HG03442 (cell line): Measurements from ENCODE around the gene NBPF11.
"Not testable (repeated sequence)": the region's sequence is repeated elsewhere in the genome, so short reads cannot be mapped to it uniquely, and the experiment has no call there.

Experiments
- ATAC-seq: cut with Tn5 transposase; IDR thresholded peaks from one replicate; pipeline ENCODE4 v1.9.1; 2021; ENCODE audit warnings: mild to moderate bottlenecking, moderate library complexity; ENCODE audit not compliant: unreplicated experiment

NBPF11 gene

GRCh38 chr1:148151371-148151819 is 686 bp downstream of the NBPF11 start:
- ATAC-seq, result peak; percentile 9

DNA sequence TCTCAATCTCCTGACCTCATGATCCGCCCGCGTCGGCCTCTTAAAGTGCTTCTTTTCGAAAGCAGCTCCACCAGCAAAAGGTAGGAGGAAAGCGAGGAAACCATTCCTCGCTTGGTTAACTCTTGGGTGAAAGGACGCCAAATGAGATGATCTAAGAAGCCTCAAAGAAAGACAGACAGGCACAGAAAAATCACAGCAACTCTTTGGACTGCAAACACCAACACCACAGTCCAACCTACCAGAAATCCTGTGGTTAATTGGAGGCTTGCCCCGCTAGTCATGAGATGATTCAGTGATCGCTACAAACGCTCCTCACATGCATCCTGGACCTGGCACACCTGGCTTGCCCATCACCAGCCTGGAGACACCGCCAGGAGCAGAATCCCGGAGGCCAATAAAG is 1.1 kb downstream of the NBPF11 start:
- not testable (repeated sequence) for ATAC-seq

DNA sequence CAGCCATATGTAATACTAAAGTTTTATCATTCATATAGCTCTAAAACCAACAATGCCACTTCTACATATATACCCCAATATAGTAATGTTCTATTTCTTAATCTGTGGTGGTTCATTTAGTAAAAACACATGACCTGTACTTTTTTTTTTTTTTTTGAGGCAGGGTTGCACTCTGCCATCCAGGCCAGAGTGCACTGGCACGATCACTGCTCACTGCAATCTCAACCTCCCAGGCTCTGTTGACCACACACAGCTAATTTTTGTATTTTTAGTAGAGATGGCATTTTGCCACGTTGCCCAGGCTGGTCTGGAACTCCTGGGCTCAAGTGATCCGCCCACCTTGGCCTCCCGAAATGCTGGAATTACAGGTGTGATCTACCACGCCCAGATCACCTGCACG is 2.1 kb downstream of the NBPF11 start:
- not testable (repeated sequence) for ATAC-seq

DNA sequence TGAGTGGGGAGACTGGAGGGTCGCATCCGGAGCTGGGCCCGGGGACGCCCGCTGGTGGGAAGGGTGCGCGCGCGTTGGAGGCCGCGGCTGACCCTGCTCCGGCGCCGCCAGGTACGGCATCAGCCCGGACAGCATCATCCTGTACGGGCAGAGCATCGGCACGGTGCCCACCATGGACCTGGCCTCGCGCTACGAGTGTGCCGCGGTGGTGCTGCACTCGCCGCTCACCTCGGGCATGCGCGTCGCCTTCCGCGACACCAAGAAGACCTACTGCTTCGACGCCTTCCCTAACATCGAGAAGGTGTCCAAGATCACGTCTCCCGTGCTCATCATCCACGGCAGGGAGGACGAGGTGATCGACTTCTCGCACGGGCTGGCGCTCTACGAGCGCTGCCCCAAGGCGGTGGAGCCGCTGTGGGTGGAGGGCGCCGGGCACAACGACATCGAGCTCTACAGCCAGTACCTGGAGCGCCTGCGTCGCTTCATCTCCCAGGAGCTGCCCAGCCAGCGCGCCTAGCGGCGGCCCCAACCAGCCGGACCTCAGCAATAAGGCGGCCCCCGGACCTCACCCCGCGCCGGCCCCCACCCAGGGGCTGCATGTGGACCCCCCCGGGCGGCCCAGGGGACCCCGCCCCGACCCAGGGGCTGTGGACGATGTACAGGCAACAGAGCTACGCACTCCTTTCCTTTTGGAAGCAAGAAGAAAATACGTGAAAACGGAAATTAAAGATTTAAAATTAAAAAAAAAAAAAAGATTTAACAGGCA is 2.8 kb downstream of the NBPF11 start:
- ATAC-seq, result not testable (repeated sequence)

GRCh38 chr1:148147052-148147838 is 4.8 kb downstream of the NBPF11 start:
- not testable (repeated sequence) for ATAC-seq

DNA sequence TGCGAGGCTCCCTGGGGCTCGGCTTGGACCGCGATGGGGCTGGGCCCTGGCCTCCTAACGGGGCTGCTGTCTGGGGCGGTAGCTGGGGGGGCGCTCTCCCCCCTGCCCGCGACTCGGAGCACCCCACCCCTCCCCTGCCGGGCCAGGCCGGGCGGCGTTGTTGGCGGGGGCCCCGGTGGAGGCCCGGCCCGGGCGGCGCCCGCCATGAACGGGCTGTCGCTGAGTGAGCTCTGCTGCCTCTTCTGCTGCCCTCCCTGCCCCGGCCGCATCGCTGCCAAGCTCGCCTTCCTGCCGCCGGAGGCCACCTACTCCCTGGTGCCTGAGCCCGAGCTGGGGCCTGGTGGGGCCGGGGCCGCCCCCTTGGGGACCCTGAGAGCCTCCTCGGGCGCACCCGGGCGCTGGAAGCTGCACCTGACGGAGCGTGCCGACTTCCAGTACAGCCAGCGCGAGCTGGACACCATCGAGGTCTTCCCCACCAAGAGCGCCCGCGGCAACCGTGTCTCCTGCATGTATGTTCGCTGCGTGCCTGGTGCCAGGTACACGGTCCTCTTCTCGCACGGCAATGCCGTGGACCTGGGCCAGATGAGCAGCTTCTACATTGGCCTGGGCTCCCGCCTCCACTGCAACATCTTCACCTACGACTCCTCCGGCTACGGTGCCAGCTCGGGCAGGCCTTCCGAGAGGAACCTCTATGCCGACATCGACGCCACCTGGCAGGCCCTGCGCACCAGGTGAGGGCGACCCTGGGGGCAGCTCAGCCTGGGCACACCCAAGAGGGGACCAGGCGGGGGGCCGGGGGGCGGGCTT is 5.7 kb downstream of the NBPF11 start:
- ATAC-seq, result not testable (repeated sequence)

GRCh38 chr1:148143223-148143622 is 8.9 kb downstream of the NBPF11 start:
- not testable (repeated sequence) for ATAC-seq

DNA sequence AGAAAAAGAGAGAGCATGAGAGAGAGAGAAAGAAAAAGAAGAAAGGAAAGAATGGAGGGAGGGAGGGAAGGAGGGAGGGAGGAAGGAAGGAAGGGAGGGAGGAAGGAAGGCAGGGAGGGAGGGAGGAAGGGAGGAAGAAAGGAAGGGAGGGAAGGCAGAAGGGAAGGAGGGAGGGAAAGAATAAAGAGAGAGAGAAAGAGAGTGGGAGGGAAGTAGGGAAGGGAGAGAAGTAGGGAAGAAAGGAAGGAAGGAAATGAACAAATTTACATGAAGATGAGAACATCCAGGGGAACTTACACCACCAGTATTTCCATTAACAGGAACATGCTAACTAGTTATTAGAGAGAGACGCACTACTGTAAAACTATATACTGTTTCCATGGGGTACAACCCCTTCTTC is 10.1 kb downstream of the NBPF11 start:
- not testable (repeated sequence) for ATAC-seq

- not testable (repeated sequence) for ATAC-seq
Observed at GRCh38 chr1:148138606-148139005, 13.5 kb downstream of the NBPF11 start.

GRCh38 chr1:148122341-148122740 is 29.7 kb downstream of the NBPF11 start:
- ATAC-seq, result not testable (repeated sequence)

DNA sequence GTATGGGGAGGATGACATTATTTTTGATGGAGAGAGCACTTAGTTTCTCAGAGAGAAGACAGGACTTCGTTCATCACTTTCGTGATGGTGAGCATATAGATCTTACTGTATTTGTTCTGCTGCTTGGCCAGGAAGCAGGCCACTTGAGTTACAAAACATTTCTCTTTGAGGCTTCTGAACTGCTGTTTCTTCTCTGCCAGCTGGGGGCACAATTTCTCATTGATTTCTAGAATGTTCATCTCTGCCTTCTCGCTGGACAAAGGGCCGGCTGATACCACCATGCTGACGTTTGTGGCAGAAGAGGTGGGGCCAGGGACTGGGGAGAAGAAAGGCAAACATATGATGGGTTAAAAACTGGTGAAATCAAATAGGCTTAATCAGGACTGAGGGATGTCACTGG is 31.7 kb downstream of the NBPF11 start:
- not testable (repeated sequence) for ATAC-seq

- ATAC-seq, result not testable (repeated sequence)
Observed at GRCh38 chr1:148095732-148096131, 56.3 kb downstream of the NBPF11 start.

GRCh38 chr1:148086196-148086595 is 65.9 kb downstream of the NBPF11 start:
- not testable (repeated sequence) for ATAC-seq

GRCh38 chr1:148081205-148081604 is 70.9 kb downstream of the NBPF11 start:
- ATAC-seq, result not testable (repeated sequence)

DNA sequence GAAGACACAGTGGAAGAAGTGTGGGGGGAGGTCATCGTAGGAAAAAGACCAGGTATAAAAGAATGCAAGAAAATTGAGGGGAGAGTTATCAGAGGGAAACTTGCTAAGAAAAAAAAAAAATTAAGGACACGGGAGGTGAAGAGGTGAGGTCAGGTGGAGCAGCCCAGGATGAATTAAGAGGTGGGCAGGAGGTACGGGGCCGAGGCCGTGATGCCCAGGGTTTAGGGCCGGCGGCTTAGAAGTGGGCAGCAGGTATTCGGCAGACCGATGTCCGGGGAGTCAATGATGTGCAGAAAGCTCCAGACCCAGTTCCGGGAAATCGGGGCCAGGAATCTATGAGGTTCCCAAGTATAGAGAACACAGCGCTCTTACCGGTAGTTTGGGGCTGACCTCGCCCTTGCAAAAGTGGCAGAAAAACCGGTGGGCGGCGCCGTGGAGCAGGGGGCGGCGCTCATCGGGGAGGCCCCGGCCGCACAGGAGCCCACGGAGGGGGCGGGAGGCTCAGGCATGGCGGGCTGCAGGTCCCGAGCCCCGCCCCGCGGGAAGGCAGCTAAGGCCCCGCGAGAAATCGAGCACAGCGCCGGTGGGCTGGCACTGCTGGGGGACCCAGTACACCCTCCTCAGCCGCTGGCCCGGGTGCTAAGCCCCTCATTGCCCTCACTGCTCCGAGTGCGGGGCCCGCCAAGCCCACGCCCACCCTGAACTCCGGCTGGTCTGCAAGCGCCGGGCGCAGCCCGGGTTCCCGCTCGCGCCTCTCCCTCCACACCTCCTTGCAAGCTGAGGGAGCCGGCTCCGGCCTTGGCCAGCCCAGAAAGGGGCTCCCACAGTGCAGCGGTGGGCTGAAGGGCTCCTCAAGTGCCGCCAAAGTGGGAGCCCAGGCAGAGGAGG is 73.2 kb downstream of the NBPF11 start:
- ATAC-seq, result not testable (repeated sequence)

GRCh38 chr1:148078090-148078489 is 74.0 kb downstream of the NBPF11 start:
- ATAC-seq, result not testable (repeated sequence)

- ATAC-seq, result not testable (repeated sequence)
Observed at GRCh38 chr1:148077458-148077857, 74.6 kb downstream of the NBPF11 start.

DNA sequence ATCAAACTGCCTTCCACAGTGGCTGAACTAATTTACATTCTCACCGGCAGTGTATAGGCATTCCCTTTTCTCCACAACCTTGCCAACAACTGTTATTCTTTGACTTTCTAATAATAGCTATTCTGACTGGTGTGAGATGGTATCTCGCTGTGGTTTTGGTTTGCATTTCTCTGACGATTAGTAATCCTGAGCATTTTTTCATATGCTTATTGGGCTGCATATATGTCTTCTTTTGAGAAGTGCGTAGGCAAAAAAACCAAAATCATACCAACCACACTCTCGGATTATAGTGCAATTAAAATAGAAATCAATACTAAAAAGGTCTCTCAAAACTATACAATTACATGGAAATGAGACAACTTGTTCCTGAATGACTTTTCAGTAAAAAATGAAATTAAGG is 78.7 kb downstream of the NBPF11 start:
- not testable (repeated sequence) for ATAC-seq

GRCh38 chr1:148068606-148069005 is 83.5 kb downstream of the NBPF11 start:
- ATAC-seq, result not testable (repeated sequence)

DNA sequence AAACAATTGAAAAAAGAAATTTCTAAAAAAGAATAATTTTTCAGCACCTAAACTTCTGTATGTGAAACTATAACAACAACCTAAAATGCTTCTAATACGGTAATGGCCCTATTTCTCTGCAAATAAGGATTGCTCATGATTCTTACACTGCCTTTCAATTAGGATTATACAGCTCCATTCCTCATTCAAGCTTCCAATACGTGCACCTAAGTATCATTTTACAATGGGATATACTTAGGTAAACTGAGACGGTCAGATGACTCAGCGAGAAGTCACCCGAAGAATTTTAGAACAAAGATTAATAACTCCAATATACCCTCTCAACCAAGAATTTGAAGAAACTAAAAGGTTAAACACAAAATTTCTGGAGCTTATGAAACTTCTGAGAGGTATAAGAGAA is 83.9 kb downstream of the NBPF11 start:
- ATAC-seq, result not testable (repeated sequence)
